ENCODE results near the gene TMEM138.

GRCh38 chr11:61404641-61405040, 42.5 kb downstream of the TMEM138 start:
- TF ChIP-seq GATA3 (IDR thresholded peaks at IDR 0.05; ENCODE audit: low read depth, low read length) (no peak), GATA2 (IDR thresholded peaks at IDR 0.05; ENCODE audit: low read depth, low read length) (no peak)

Data from SH-SY5Y (cell line).